ENCODE data around the gene PTDSS2. TPM values are rescaled to one million over a fixed set of nuclear protein-coding genes. Genes with fewer than 3 reads are reported as not detected.
"Not testable (repeated sequence)": the region's sequence is repeated elsewhere in the genome, so short reads cannot be mapped to it uniquely, and the experiment has no call there.

The PTDSS2 gene
- total and polyA plus RNA-seq, 2 donors from 2014 or later: 28.5 to 37.7 TPM

GRCh38 chr11:408154-409007, 41.7 kb upstream of the PTDSS2 start:
- DNase-seq (peak in 2 of 5 donors; percentile 57 to 67), FAIRE-seq (no peak)
- TF ChIP-seq CTCF (IDR thresholded peaks at IDR 0.05; ENCODE audit: borderline replicate concordance, extremely low read depth, insufficient read depth): no peak
- Histone ChIP-seq H3K4me1 (ENCODE audit: control insufficient read depth in 2 of 3, insufficient read depth in 2 of 3, low read depth in 1 of 3, low read length in 3 of 3) (peaks cover 0 to 33% (median 10%) of the 10 kb centered on the region in 3 donors), H3K27ac (ENCODE audit: low read depth in 2 of 2, low read length in 2 of 2) (peak overlapping the region; percentile 27 to 45), H3K9me3 (ENCODE audit: control insufficient read depth in 2 of 3, insufficient read depth in 1 of 3, low read length in 3 of 3) (no peaks in the 10 kb centered on the region), H3K4me3 (ENCODE audit: low read length in 3 of 3) (no peak overlapping the region), H3K9ac (ENCODE audit: low read length in 3 of 3) (no peak overlapping the region), H3K36me3 (ENCODE audit: control insufficient read depth in 2 of 3, insufficient read depth in 3 of 3, low read length in 3 of 3) (no peaks in the 10 kb centered on the region), H3K27me3 (ENCODE audit: control insufficient read depth, insufficient read depth, low read length) (no peaks in the 10 kb centered on the region)
- intact Hi-C loops (cut with DNase I): no loop called here

DNA sequence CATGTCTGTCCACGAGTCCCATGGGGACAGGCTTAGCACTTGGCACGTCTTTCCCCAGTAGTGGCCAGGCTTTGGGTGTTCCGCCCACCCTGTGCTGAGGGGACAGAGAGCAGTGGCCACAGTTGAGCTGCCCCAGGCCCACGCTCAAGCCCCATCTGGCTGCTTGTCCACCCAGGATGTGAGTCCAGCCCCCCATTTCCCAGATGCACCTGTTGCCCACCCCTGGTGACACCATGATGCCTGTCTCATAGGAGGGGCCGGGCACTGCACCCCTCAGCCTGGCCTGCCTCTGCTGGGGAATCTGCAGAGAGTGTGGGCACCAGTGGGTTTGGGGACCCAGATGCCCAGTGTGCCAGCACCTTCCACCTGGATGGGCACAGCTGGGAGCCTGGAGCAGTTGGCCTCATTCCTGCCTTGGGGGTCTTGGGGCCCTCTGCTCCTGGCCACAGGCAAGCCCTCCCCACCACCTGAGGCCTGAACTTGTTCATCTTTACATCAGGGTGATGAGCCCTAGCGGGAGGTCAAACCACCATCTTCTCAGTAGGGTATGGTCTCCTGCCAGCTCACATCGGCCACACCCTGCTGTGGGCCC, 41.0 kb upstream of the PTDSS2 start:
- H3K27me3 ChIP-seq (ENCODE audit: control insufficient read depth, insufficient read depth, low read length): no peaks in the 10 kb centered on the region
- H3K9me3 ChIP-seq (ENCODE audit: control insufficient read depth in 2 of 3, insufficient read depth in 1 of 3, low read length in 3 of 3): no peaks in the 10 kb centered on the region
- intact Hi-C loops (cut with DNase I): no loop called here
- H3K4me1 ChIP-seq (ENCODE audit: control insufficient read depth in 2 of 3, insufficient read depth in 2 of 3, low read depth in 1 of 3, low read length in 3 of 3): peaks cover 0 to 35% (median 10%) of the 10 kb centered on the region in 3 donors
- no peak overlapping the region for H3K9ac ChIP-seq (ENCODE audit: low read length in 3 of 3)
- H3K27ac ChIP-seq (ENCODE audit: low read depth in 2 of 2, low read length in 2 of 2): peak overlapping the region; percentile 20 to 43
- peak in 2 of 5 donors; percentile 49 to 68 for DNase-seq
- H3K36me3 ChIP-seq (ENCODE audit: control insufficient read depth in 2 of 3, insufficient read depth in 3 of 3, low read length in 3 of 3): no peaks in the 10 kb centered on the region
- no peak for TF ChIP-seq CTCF (IDR thresholded peaks at IDR 0.05; ENCODE audit: borderline replicate concordance, extremely low read depth, insufficient read depth)
- H3K4me3 ChIP-seq (ENCODE audit: low read length in 3 of 3): no peak overlapping the region
- no peak for FAIRE-seq

GRCh38 chr11:409600-410483, 40.2 kb upstream of the PTDSS2 start:
- intact Hi-C loops (cut with DNase I): no loop called here

DNA sequence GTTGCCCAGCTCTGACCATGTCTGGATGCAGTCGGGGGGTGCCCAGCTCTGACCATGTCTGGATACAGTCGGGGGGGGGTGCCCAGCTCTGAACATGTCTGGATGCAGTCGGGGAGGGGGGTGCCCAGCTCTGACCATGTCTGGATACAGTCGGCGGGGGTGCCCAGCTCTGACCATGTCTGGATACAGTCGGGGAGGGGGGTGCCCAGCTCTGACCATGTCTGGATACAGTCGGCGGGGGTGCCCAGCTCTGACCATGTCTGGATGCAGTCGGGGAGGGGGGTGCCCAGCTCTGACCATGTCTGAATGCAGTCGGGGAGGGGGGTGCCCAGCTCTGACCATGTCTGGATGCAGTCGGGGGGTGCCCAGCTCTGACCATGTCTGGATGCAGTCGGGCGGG, 39.4 kb upstream of the PTDSS2 start:
- H3K36me3 ChIP-seq (ENCODE audit: control insufficient read depth in 2 of 3, insufficient read depth in 3 of 3, low read length in 3 of 3); H3K9me3 ChIP-seq (ENCODE audit: control insufficient read depth in 2 of 3, insufficient read depth in 1 of 3, low read length in 3 of 3); H3K27me3 ChIP-seq (ENCODE audit: control insufficient read depth, insufficient read depth, low read length); H3K4me3 ChIP-seq (ENCODE audit: low read length in 3 of 3); H3K9ac ChIP-seq (ENCODE audit: low read length in 3 of 3); intact Hi-C loops (cut with DNase I); DNase-seq; H3K27ac ChIP-seq (ENCODE audit: low read depth in 2 of 2, low read length in 2 of 2); FAIRE-seq: not testable (repeated sequence)
- peaks cover 0 to 45% (median 13%) of the 10 kb centered on the region in 3 donors for H3K4me1 ChIP-seq (ENCODE audit: control insufficient read depth in 2 of 3, insufficient read depth in 2 of 3, low read depth in 1 of 3, low read length in 3 of 3)

More at GRCh38 chr11:409600-410483, 40.2 kb upstream of the PTDSS2 start:
- peaks cover 0 to 38% (median 10%) of the 10 kb centered on the region in 3 donors for H3K4me1 ChIP-seq (ENCODE audit: control insufficient read depth in 2 of 3, insufficient read depth in 2 of 3, low read depth in 1 of 3, low read length in 3 of 3)
- FAIRE-seq: no peak
- no peaks in the 10 kb centered on the region for H3K36me3 ChIP-seq (ENCODE audit: control insufficient read depth in 2 of 3, insufficient read depth in 3 of 3, low read length in 3 of 3)
- no peaks in the 10 kb centered on the region for H3K27me3 ChIP-seq (ENCODE audit: control insufficient read depth, insufficient read depth, low read length)
- no peak for TF ChIP-seq CTCF (IDR thresholded peaks at IDR 0.05; ENCODE audit: borderline replicate concordance, extremely low read depth, insufficient read depth)
- H3K4me3 ChIP-seq (ENCODE audit: low read length in 3 of 3): no peak overlapping the region
- peak in 1 of 5 donors; percentile 71 for DNase-seq
- H3K9ac ChIP-seq (ENCODE audit: low read length in 3 of 3): no peak overlapping the region
- no peaks in the 10 kb centered on the region for H3K9me3 ChIP-seq (ENCODE audit: control insufficient read depth in 2 of 3, insufficient read depth in 1 of 3, low read length in 3 of 3)
- H3K27ac ChIP-seq (ENCODE audit: low read depth in 2 of 2, low read length in 2 of 2): peak overlapping the region; percentile 20 to 43

DNA sequence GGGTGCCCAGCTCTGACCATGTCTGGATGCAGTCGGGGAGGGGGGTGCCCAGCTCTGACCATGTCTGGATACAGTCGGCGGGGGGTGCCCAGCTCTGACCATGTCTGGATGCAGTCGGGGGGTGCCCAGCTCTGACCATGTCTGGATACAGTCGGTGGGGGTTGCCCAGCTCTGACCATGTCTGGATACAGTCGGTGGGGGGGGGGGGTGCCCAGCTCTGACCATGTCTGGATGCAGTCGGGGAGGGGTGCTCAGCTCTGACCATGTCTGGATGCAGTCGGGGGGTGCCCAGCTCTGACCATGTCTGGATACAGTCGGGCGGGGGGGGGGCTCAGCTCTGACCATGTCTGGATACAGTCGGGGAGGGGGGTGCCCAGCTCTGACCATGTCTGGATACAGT, 38.6 kb upstream of the PTDSS2 start:
- H3K36me3 ChIP-seq (ENCODE audit: control insufficient read depth in 2 of 3, insufficient read depth in 3 of 3, low read length in 3 of 3); H3K27me3 ChIP-seq (ENCODE audit: control insufficient read depth, insufficient read depth, low read length); H3K27ac ChIP-seq (ENCODE audit: low read depth in 2 of 2, low read length in 2 of 2); H3K9ac ChIP-seq (ENCODE audit: low read length in 3 of 3); FAIRE-seq; intact Hi-C loops (cut with DNase I); H3K9me3 ChIP-seq (ENCODE audit: control insufficient read depth in 2 of 3, insufficient read depth in 1 of 3, low read length in 3 of 3); H3K4me3 ChIP-seq (ENCODE audit: low read length in 3 of 3): not testable (repeated sequence)
- DNase-seq: peak in 2 of 5 donors; percentile 52 to 67
- peaks cover 0 to 47% (median 15%) of the 10 kb centered on the region in 3 donors for H3K4me1 ChIP-seq (ENCODE audit: control insufficient read depth in 2 of 3, insufficient read depth in 2 of 3, low read depth in 1 of 3, low read length in 3 of 3)
